OCI-LY7 (cell line): ENCODE measurements around the gene AUTS2. TPM values are rescaled to one million over a fixed set of nuclear protein-coding genes. Genes with fewer than 3 reads are reported as not detected.

Experiments used
- BruUV-seq: library from RNA; stranded (reverse); fragments of 400-500 nt; replicated peaks from 2 replicates; lab custom pipeline; 2021; lab: Mats Ljungman, UMichigan
- CTCF ChIA-PET: fragments of 300-600 bp; sonication (Branson Sonifier 250); formaldehyde crosslinking; loops from one replicate; lab custom pipeline; 2022; ENCODE audit warnings: antibody characterized with exemption; ENCODE audit not compliant: unreplicated experiment; lab: Charles Lee
- POLR2A ChIA-PET: fragments of 300-600 bp; sonication (Branson Sonifier 250); formaldehyde crosslinking; loops from one replicate; lab custom pipeline; 2022; ENCODE audit warnings: antibody characterized with exemption; lab: Charles Lee
- DNase-seq: peaks from one replicate; pipeline ENCODE4 v3.0.0-alpha.2; 2015; ENCODE audit warnings: low spot score
- H2AFZ ChIP-seq: fragments of 200-600 bp; sonication (generic), shearing (Covaris generic); 2 replicates; pipeline ENCODE4 v1.6.1; 2014; ENCODE audit warnings: mild to moderate bottlenecking, antibody characterized with exemption, low read length, moderate library complexity
- H3K27ac ChIP-seq: fragments of 200-600 bp; sonication (generic); 2 replicates; pipeline ENCODE4 v1.5.1; 2014; ENCODE audit warnings: mixed run types, low read depth, mild to moderate bottlenecking, moderate library complexity, low read length, inconsistent platforms; ENCODE audit not compliant: poor library complexity, severe bottlenecking
- H3K36me3 ChIP-seq: fragments of 200-600 bp; sonication (generic); 2 replicates; pipeline ENCODE4 v1.6.1; 2014; ENCODE audit warnings: mild to moderate bottlenecking, antibody characterized with exemption, low read length, moderate library complexity, mixed read lengths; ENCODE audit not compliant: insufficient read depth
- H3K4me1 ChIP-seq: fragments of 200-600 bp; sonication (generic); 2 replicates; pipeline ENCODE4 v1.5.1; 2014; ENCODE audit warnings: mild to moderate bottlenecking, low read length; ENCODE audit not compliant: insufficient read depth, poor library complexity, severe bottlenecking
- H3K4me2 ChIP-seq: fragments of 200-600 bp; sonication (generic); 2 replicates; pipeline ENCODE4 v1.6.1; 2014; ENCODE audit warnings: mild to moderate bottlenecking, low read length
- H3K4me3 ChIP-seq: fragments of 200-600 bp; sonication (generic); 2 replicates; pipeline ENCODE4 v1.5.1; 2014; ENCODE audit warnings: mild to moderate bottlenecking, low read depth, low read length; ENCODE audit not compliant: poor library complexity, severe bottlenecking
- H3K79me2 ChIP-seq: fragments of 200-600 bp; sonication (generic); 2 replicates; pipeline ENCODE4 v1.6.1; 2016; ENCODE audit warnings: low read depth, mild to moderate bottlenecking, low read length, moderate library complexity, mixed read lengths; ENCODE audit not compliant: insufficient read depth
- H3K9me2 ChIP-seq: fragments of 200-600 bp; sonication (generic); 2 replicates; pipeline ENCODE4 v1.6.1; 2016; ENCODE audit warnings: mild to moderate bottlenecking, low read length, mixed read lengths; ENCODE audit not compliant: insufficient read depth
- H3K9me3 ChIP-seq: fragments of 200-600 bp; sonication (generic); 2 replicates; pipeline ENCODE4 v1.6.1; 2014; ENCODE audit warnings: mild to moderate bottlenecking, mixed run types, low read length, mixed read lengths
- H4K20me1 ChIP-seq: fragments of 200-600 bp; sonication (generic); 2 replicates; pipeline ENCODE4 v1.6.1; 2014; ENCODE audit warnings: mild to moderate bottlenecking, antibody characterized with exemption, low read length, moderate library complexity, mixed read lengths; ENCODE audit not compliant: insufficient read depth
- CTCF ChIP-seq: fragments of 200-600 bp; sonication (generic); conservative IDR thresholded peaks from 2 replicates; pipeline ENCODE4 v1.5.1; 2014; ENCODE audit warnings: mild to moderate bottlenecking, antibody characterized with exemption, low read length, moderate library complexity, mixed read lengths
- EZH2phosphoT487 ChIP-seq: fragments of 200-600 bp; sonication (generic); IDR thresholded peaks from 2 replicates; pipeline ENCODE4 v1.6.1; 2018; ENCODE audit warnings: low read depth, borderline replicate concordance, mild to moderate bottlenecking, mixed run types, antibody characterized with exemption, low read length, moderate library complexity, mixed read lengths
- intact Hi-C: fragments of 100-400 bp; cut with micrococcal nuclease; formaldehyde crosslinking; loops from one replicate; pipeline ENCODE4 v1.10.0; 2022; ENCODE audit not compliant: unreplicated experiment
- total RNA-seq, 2 experiments: library from RNA; depleted of rRNA in 1 of 2; stranded (reverse); fragments of >200 nt in 1 of 2; shearing (Covaris generic) in 1 of 2; gene quantifications; 2 replicates each; pipeline ENCODE4 v1.2.3, GENCODE V29; 2014 to 2022

AUTS2 gene
- total RNA-seq, 2 experiments from 2014 or later, result 37.9 to 78.5 TPM

- no peak overlapping the region for H2AFZ ChIP-seq
- H3K9me2 ChIP-seq, result no peaks in the 10 kb centered on the region
- no TSS peak for BruUV-seq
- DNase-seq, result no peak
- ChIA-PET POLR2A (interaction anchor here (0.9 to 14.1 kb wide), 9 partner anchors 7 to 56 kb away, joined by 3 to 162 read pairs (median 4); no protein-coding TSS in a partner anchor), CTCF (interaction anchor here (0.6 kb wide), 1 partner anchor 41 kb away, joined by 3 read pairs; no protein-coding TSS in a partner anchor)
- H3K79me2 ChIP-seq, result peaks cover 57% of the 10 kb centered on the region; the same call in 1 of the 2 replicates
- H3K4me2 ChIP-seq, result peak overlapping the region; percentile 52; the same call in 1 of the 2 replicates
- TF ChIP-seq EZH2phosphoT487, result no peak
- no peak for TF ChIP-seq CTCF
- intact Hi-C loops, result no loop called here
- no peak overlapping the region for H3K27ac ChIP-seq
- no peak overlapping the region for H3K4me3 ChIP-seq
- H4K20me1 ChIP-seq, result 0 out of 2 replicates have a peak, but pooled peaks cover 4% of the 10 kb centered on the region
- no peaks in the 10 kb centered on the region for H3K9me3 ChIP-seq
- H3K36me3 ChIP-seq, result no peaks in the 10 kb centered on the region
- peaks cover 76% of the 10 kb centered on the region for H3K4me1 ChIP-seq
Observed at GRCh38 chr7:69818636-69819332, 220.5 kb downstream of the AUTS2 start.

- DNase-seq, result no peak
- no peaks in the 10 kb centered on the region for H3K36me3 ChIP-seq
- intact Hi-C loops, result no loop called here
- H4K20me1 ChIP-seq, result 0 out of 2 replicates have a peak, but pooled peaks cover 4% of the 10 kb centered on the region
- H3K79me2 ChIP-seq, result peaks cover 54% of the 10 kb centered on the region; the same call in 1 of the 2 replicates
- H2AFZ ChIP-seq, result no peak overlapping the region
- no TSS peak for BruUV-seq
- H3K4me2 ChIP-seq, result peak overlapping the region; percentile 52; the same call in 1 of the 2 replicates
- no peak overlapping the region for H3K4me3 ChIP-seq
- ChIA-PET CTCF (no interaction called here), POLR2A (interaction anchor here (0.9 to 14.1 kb wide), 9 partner anchors 11 to 42 kb away, joined by 4 to 162 read pairs (median 8); no protein-coding TSS in a partner anchor)
- no peak overlapping the region for H3K27ac ChIP-seq
- H3K9me2 ChIP-seq, result no peaks in the 10 kb centered on the region
- H3K4me1 ChIP-seq, result peaks cover 76% of the 10 kb centered on the region
- H3K9me3 ChIP-seq, result no peaks in the 10 kb centered on the region
- no peak for TF ChIP-seq CTCF
- TF ChIP-seq EZH2phosphoT487, result no peak
Observed at GRCh38 chr7:69819333-69819705, 221.0 kb downstream of the AUTS2 start.
